H9 (cell line): ENCODE data around the gene GBA2. TPM values are rescaled to one million over a fixed set of nuclear protein-coding genes. Genes with fewer than 3 reads are reported as not detected.

Experiments used
- DNase-seq: peaks from one replicate; pipeline ENCODE4 v3.0.0-alpha.2; 2017
- H2AFZ ChIP-seq: one replicate; pipeline ENCODE4 v1.6.1; 2013; ENCODE audit warnings: mild to moderate bottlenecking, low read length, control low read depth, moderate library complexity
- H2AK5ac ChIP-seq: 2 replicates; pipeline ENCODE4 v1.6.1; 2013; ENCODE audit warnings: low read length, control low read depth, mixed read lengths; ENCODE audit not compliant: insufficient read length
- H2BK120ac ChIP-seq: one replicate; pipeline ENCODE4 v1.6.1; 2013; ENCODE audit warnings: low read depth, mild to moderate bottlenecking, low read length, control low read depth, inconsistent platforms; ENCODE audit not compliant: poor library complexity, severe bottlenecking
- H2BK12ac ChIP-seq: 2 replicates; pipeline ENCODE4 v1.6.1; 2013; ENCODE audit warnings: low read length, control low read depth, mixed read lengths, low read depth; ENCODE audit not compliant: insufficient read length
- H2BK15ac ChIP-seq: 2 replicates; pipeline ENCODE4 v1.6.1; 2013; ENCODE audit warnings: low read depth, low read length, control low read depth
- H2BK20ac ChIP-seq: one replicate; pipeline ENCODE4 v1.6.1; 2013; ENCODE audit warnings: low read depth, mild to moderate bottlenecking, low read length, control low read depth, inconsistent platforms; ENCODE audit not compliant: poor library complexity, severe bottlenecking
- H2BK5ac ChIP-seq: 2 replicates; pipeline ENCODE4 v1.6.1; 2013; ENCODE audit warnings: low read length, control low read depth, mixed read lengths; ENCODE audit not compliant: insufficient read length
- H3K14ac ChIP-seq: 2 replicates; pipeline ENCODE4 v1.6.1; 2013; ENCODE audit warnings: low read length, control low read depth; ENCODE audit not compliant: insufficient read depth
- H3K18ac ChIP-seq: 2 replicates; pipeline ENCODE4 v1.6.1; 2013; ENCODE audit warnings: low read depth, mild to moderate bottlenecking, mixed read lengths, low read length, control low read depth; ENCODE audit not compliant: insufficient read length
- H3K23ac ChIP-seq: 2 replicates; pipeline ENCODE4 v1.6.1; 2013; ENCODE audit warnings: low read length, control low read depth, mixed read lengths, low read depth; ENCODE audit not compliant: insufficient read length
- H3K23me2 ChIP-seq: 2 replicates; pipeline ENCODE4 v1.6.1; 2013; ENCODE audit warnings: low read depth, mild to moderate bottlenecking, mixed read lengths, low read length, control low read depth; ENCODE audit not compliant: insufficient read length, poor library complexity, severe bottlenecking
- H3K27ac ChIP-seq: 2 replicates; pipeline ENCODE4 v1.5.1; 2013; ENCODE audit warnings: low read length, control low read depth, mixed read lengths, low read depth; ENCODE audit not compliant: insufficient read length
- H3K27me3 ChIP-seq: 2 replicates; pipeline ENCODE4 v1.6.1; 2013; ENCODE audit warnings: low read length, control low read depth, inconsistent platforms; ENCODE audit not compliant: insufficient read depth
- H3K4ac ChIP-seq: 2 replicates; pipeline ENCODE4 v1.6.1; 2013; ENCODE audit warnings: low read depth, mild to moderate bottlenecking, control low read depth, inconsistent platforms, low read length, moderate library complexity
- H3K4me1 ChIP-seq: 2 replicates; pipeline ENCODE4 v1.6.1; 2013; ENCODE audit warnings: low read length, control low read depth, inconsistent platforms; ENCODE audit not compliant: insufficient read depth
- H3K4me2 ChIP-seq: 2 replicates; pipeline ENCODE4 v1.6.1; 2013; ENCODE audit warnings: low read length, control low read depth, mixed read lengths; ENCODE audit not compliant: insufficient read length, insufficient read depth
- H3K56ac ChIP-seq: 2 replicates; pipeline ENCODE4 v1.6.1; 2013; ENCODE audit warnings: low read depth, mild to moderate bottlenecking, mixed read lengths, low read length, control low read depth; ENCODE audit not compliant: insufficient read length
- H3K79me1 ChIP-seq: 2 replicates; pipeline ENCODE4 v1.6.1; 2013; ENCODE audit warnings: low read depth, mild to moderate bottlenecking, moderate library complexity, low read length, control low read depth, inconsistent platforms; ENCODE audit not compliant: insufficient read depth, poor library complexity, severe bottlenecking
- H3K79me2 ChIP-seq: 2 replicates; pipeline ENCODE4 v1.6.1; 2013; ENCODE audit warnings: low read length, control low read depth, inconsistent platforms; ENCODE audit not compliant: insufficient read depth
- H3K9ac ChIP-seq: 2 replicates; pipeline ENCODE4 v1.6.1; 2013; ENCODE audit warnings: low read length, control low read depth, mixed read lengths; ENCODE audit not compliant: insufficient read length; ENCODE audit errors: extremely low read depth
- H3K9me3 ChIP-seq: one replicate; pipeline ENCODE4 v1.6.1; 2013; ENCODE audit warnings: low read depth, low read length, inconsistent platforms; ENCODE audit not compliant: control insufficient read depth
- H3T11ph ChIP-seq: one replicate; pipeline ENCODE4 v1.6.1; 2013; ENCODE audit warnings: mild to moderate bottlenecking, low read length, control low read depth, inconsistent platforms
- H4K20me1 ChIP-seq: one replicate; pipeline ENCODE4 v1.6.1; 2013; ENCODE audit not compliant: control insufficient read depth, insufficient read length, insufficient read depth
- H4K5ac ChIP-seq: 2 replicates; pipeline ENCODE4 v1.6.1; 2013; ENCODE audit warnings: low read depth, mild to moderate bottlenecking, mixed read lengths, low read length, control low read depth; ENCODE audit not compliant: insufficient read length
- H4K8ac ChIP-seq: replicated peaks from 2 replicates; pipeline ENCODE4 v1.6.1; 2013; ENCODE audit warnings: low read length, control low read depth, mixed read lengths, low read depth; ENCODE audit not compliant: insufficient read length
- H4K91ac ChIP-seq: 2 replicates; pipeline ENCODE4 v1.6.1; 2013; ENCODE audit warnings: low read depth, mild to moderate bottlenecking, moderate library complexity, mixed read lengths, low read length, control low read depth; ENCODE audit not compliant: insufficient read length
- H3K27ac Mint-ChIP-seq, 3 experiments: 2 replicates in 2 of 3; 3 replicates in 1 of 3; pipeline ENCODE4 v1.8.0; 2020 to 2021; ENCODE audit warnings: mixed read lengths in 3 of 3, mild to moderate bottlenecking in 1 of 3, moderate library complexity in 1 of 3
- H3K27me3 Mint-ChIP-seq: 2 replicates; pipeline ENCODE4 v1.8.0; 2021; ENCODE audit warnings: low read depth, mild to moderate bottlenecking, moderate library complexity, mixed read lengths
- H3K36me3 Mint-ChIP-seq, 3 experiments: 2 replicates in 2 of 3; 3 replicates in 1 of 3; pipeline ENCODE4 v1.8.0; 2020 to 2021; ENCODE audit warnings: low read depth in 3 of 3, mixed read lengths in 3 of 3; ENCODE audit not compliant: insufficient read depth in 1 of 3
- H3K4me1 Mint-ChIP-seq, 2 experiments: 2 replicates each; pipeline ENCODE4 v1.8.0; 2020; ENCODE audit warnings: mixed read lengths in 2 of 2
- H3K4me3 Mint-ChIP-seq, 2 experiments: 2 replicates in 1 of 2; 3 replicates in 1 of 2; pipeline ENCODE4 v1.8.0; 2020 to 2021; ENCODE audit warnings: mild to moderate bottlenecking in 2 of 2, mixed read lengths in 2 of 2, moderate library complexity in 1 of 2
- H3K9me3 Mint-ChIP-seq, 2 experiments: 2 replicates in 1 of 2; 3 replicates in 1 of 2; pipeline ENCODE4 v1.8.0; 2020; ENCODE audit warnings: mild to moderate bottlenecking in 2 of 2, mixed read lengths in 2 of 2, moderate library complexity in 1 of 2
- WGBS: extraction: QIAGEN DNeasy Blood & Tissue Kit; methylation state at CpG from one replicate; pipeline ENCODE4 v1.1.7; 2013; ENCODE audit warnings: missing lambda C conversion rate, low lambda C conversion rate, mixed read lengths; ENCODE audit not compliant: insufficient read length; ENCODE audit errors: extremely low coverage; 5-methylcytosine and 5-hydroxymethylcytosine counted together
- microRNA-seq: library from miRNA; unstranded; fragments of <30 nt; microRNA quantifications from one replicate; pipeline ENCODE4, GENCODE V29; 2020; ENCODE audit warnings: borderline microRNAs expressed
- total RNA-seq: library from RNA; stranded (reverse); gene quantifications from 2 replicates; pipeline ENCODE4 v1.2.1, GENCODE V29; 2021
- TF ChIP-seq, protein P1 (sequence below): fragments of 200-600 bp; sonication (generic); conservative IDR thresholded peaks from 3 replicates; pipeline ENCODE4 v1.8.0; 2021; ENCODE audit warnings: antibody characterized with exemption, mild to moderate bottlenecking

Gene GBA2
- total RNA-seq, 1 experiment from 2014 or later, result 103 TPM

DNA sequence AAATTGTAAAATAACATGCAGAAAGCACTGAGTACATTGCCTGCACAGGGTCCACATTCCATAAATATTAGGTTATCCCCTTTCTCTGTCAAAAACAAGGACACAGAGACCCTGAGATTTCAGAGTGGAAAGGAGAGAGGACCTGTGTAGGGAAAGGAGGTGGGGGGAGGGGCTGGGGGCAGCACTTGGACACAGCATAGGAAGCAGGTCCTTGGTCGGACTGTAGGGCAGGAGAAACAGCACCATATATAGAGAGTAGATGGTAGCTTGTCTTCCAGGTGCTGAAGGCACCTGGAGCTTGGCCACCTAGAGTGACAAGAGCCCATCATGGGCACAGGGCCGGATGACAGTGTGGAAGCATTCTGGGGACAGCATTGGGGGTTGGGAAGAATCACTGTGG lies 61.7 kb downstream of the GBA2 start:
- H3K23me2 ChIP-seq, result peaks cover 6% of the 10 kb centered on the region
- H3K4me1 Mint-ChIP-seq, result peaks cover 27 to 30% of the 10 kb centered on the region in 2 experiments
- H3K79me2 ChIP-seq, result no peaks in the 10 kb centered on the region; the same call in 1 of the 2 replicates
- no peak overlapping the region for H3K4ac ChIP-seq
- no peak overlapping the region for H2BK5ac ChIP-seq
- TF ChIP-seq, protein P1, sequence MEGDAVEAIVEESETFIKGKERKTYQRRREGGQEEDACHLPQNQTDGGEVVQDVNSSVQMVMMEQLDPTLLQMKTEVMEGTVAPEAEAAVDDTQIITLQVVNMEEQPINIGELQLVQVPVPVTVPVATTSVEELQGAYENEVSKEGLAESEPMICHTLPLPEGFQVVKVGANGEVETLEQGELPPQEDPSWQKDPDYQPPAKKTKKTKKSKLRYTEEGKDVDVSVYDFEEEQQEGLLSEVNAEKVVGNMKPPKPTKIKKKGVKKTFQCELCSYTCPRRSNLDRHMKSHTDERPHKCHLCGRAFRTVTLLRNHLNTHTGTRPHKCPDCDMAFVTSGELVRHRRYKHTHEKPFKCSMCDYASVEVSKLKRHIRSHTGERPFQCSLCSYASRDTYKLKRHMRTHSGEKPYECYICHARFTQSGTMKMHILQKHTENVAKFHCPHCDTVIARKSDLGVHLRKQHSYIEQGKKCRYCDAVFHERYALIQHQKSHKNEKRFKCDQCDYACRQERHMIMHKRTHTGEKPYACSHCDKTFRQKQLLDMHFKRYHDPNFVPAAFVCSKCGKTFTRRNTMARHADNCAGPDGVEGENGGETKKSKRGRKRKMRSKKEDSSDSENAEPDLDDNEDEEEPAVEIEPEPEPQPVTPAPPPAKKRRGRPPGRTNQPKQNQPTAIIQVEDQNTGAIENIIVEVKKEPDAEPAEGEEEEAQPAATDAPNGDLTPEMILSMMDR, result no peak
- no peak overlapping the region for H3T11ph ChIP-seq
- no peaks in the 10 kb centered on the region for H3K79me1 ChIP-seq
- no peak overlapping the region for H3K27ac ChIP-seq
- H3K27ac Mint-ChIP-seq, result peak overlapping the region in 1 of 3 experiments; percentile 74; a peak in 2 of 7 replicates
- H3K18ac ChIP-seq, result no peak overlapping the region
- H3K4me2 ChIP-seq, result no peak overlapping the region
- H2BK20ac ChIP-seq, result no peak overlapping the region
- no peak for DNase-seq
- H2BK120ac ChIP-seq, result no peak overlapping the region
- no peak overlapping the region for H2BK15ac ChIP-seq
- no peak overlapping the region for H4K8ac ChIP-seq
- no peak overlapping the region for H4K5ac ChIP-seq
- no peaks in the 10 kb centered on the region for H3K27me3 ChIP-seq
- no peaks in the 10 kb centered on the region for H3K9me3 ChIP-seq
- no peak overlapping the region for H3K9ac ChIP-seq
- H3K56ac ChIP-seq, result no peak overlapping the region
- peaks cover 3% of the 10 kb centered on the region for H3K4me1 ChIP-seq
- no peak overlapping the region for H3K14ac ChIP-seq
- H2AFZ ChIP-seq, result no peak overlapping the region
- H3K23ac ChIP-seq, result no peak overlapping the region
- H2BK12ac ChIP-seq, result no peak overlapping the region
- H3K9me3 Mint-ChIP-seq, result peaks cover 0 to 2% of the 10 kb centered on the region in 2 experiments; a peak in 2 of 5 replicates
- H3K4me3 Mint-ChIP-seq, result peak overlapping the region; percentile 37 to 66; a peak in 4 of 5 replicates
- no peak overlapping the region for H4K91ac ChIP-seq
- no CpG with 5 or more reads among the region's 2 CpGs for WGBS
- peaks cover 38 to 64% (median 59%) of the 10 kb centered on the region in 3 experiments for H3K36me3 Mint-ChIP-seq
- no peak overlapping the region for H2AK5ac ChIP-seq
- no peaks in the 10 kb centered on the region; the same call in 1 of the 2 replicates for H3K27me3 Mint-ChIP-seq
- no peaks in the 10 kb centered on the region for H4K20me1 ChIP-seq

Small RNA genes lying within 50 kb of the gene (microRNA-seq; reads per million reads assigned to microRNA genes)
- gene MIR6852 (not detected), gene MIR6853 (not detected)

Other genes with a start within 250 kb of the GBA2 start
- gene TESK1, start 144.0 kb downstream of the GBA2 start, total RNA-seq, result 28.1 and 28.6 TPM in 2 replicates
- 3.3 and 3.9 TPM in 2 replicates for gene CD72, start 130.8 kb downstream of the GBA2 start, total RNA-seq
- 1.3 and 1.6 TPM in 2 replicates for gene SIT1, start 98.3 kb downstream of the GBA2 start, total RNA-seq
- gene RMRP, start 91.2 kb downstream of the GBA2 start, total RNA-seq, result 18,417 and 20,652 TPM in 2 replicates
- gene CCDC107, start 90.9 kb downstream of the GBA2 start, total RNA-seq, result 11.3 and 12.0 TPM in 2 replicates
- gene ARHGEF39, start 84.0 kb downstream of the GBA2 start, total RNA-seq, result 21.6 and 24.4 TPM in 2 replicates
- 0.94 and 1.9 TPM in 2 replicates for gene CA9, start 75.3 kb downstream of the GBA2 start, total RNA-seq
- gene TPM2, start 59.3 kb downstream of the GBA2 start, total RNA-seq, result 221 and 225 TPM in 2 replicates
- 102 and 103 TPM in 2 replicates for gene TLN1, start 17.0 kb downstream of the GBA2 start, total RNA-seq
- gene CREB3, start 16.6 kb downstream of the GBA2 start, total RNA-seq, result 26.9 and 27.3 TPM in 2 replicates
- 23.5 and 25.7 TPM in 2 replicates for gene RGP1, start 59 bp upstream of the GBA2 start, total RNA-seq
- gene MSMP, start 5.0 kb upstream of the GBA2 start, total RNA-seq, result 0.83 and 0.97 TPM in 2 replicates
- gene NPR2, start 42.4 kb upstream of the GBA2 start, total RNA-seq, result 12.2 and 12.5 TPM in 2 replicates
- 0.46 and 0.50 TPM in 2 replicates for gene SPAG8, start 63.0 kb upstream of the GBA2 start, total RNA-seq
- 30.9 and 35.9 TPM in 2 replicates for gene HINT2, start 65.8 kb upstream of the GBA2 start, total RNA-seq
- gene FAM221B, start 79.5 kb upstream of the GBA2 start, total RNA-seq, result not detected in 2 replicates
- gene TMEM8B, start 80.0 kb upstream of the GBA2 start, total RNA-seq, result 7.9 and 9.3 TPM in 2 replicates
- gene OR13J1, start 121.2 kb upstream of the GBA2 start, total RNA-seq, result not detected in 2 replicates
- not detected in 2 replicates for gene HRCT1, start 157.0 kb upstream of the GBA2 start, total RNA-seq
- gene SPAAR, start 160.3 kb upstream of the GBA2 start, total RNA-seq, result 0.26 TPM in 1 of 2 replicates, not detected in the other
- gene OR2S2, start 208.9 kb upstream of the GBA2 start, total RNA-seq, result not detected in 2 replicates